Adrenal gland (tissue), 5 donors: ENCODE data around the gene NR2F1-AS1.

Source experiments
- POLR2A ChIP-seq, 2 donors: fragments of 450-650 bp; IDR thresholded peaks; one replicate each; pipeline ENCODE4 v1.6.1; 2017; ENCODE audit warnings: antibody characterized with exemption in 2 of 2, mild to moderate bottlenecking in 2 of 2, moderate library complexity in 1 of 2
- TF ChIP-seq, protein P1 (sequence below), 6 experiments: fragments of 450-650 bp in 4 of 6; fragments of 200-600 bp in 2 of 6; sonication (generic) in 1 of 6; IDR thresholded peaks; 1 replicate in 5 of 6; 2 replicates in 1 of 6; pipeline versions ENCODE4 v1.5.1 to v1.8.0; 2016 to 2021; ENCODE audit warnings: antibody characterized with exemption in 6 of 6, mild to moderate bottlenecking in 2 of 6, moderate library complexity in 1 of 6
- donor health status: DM: no; HTN: no; CAD: no.

DNA sequence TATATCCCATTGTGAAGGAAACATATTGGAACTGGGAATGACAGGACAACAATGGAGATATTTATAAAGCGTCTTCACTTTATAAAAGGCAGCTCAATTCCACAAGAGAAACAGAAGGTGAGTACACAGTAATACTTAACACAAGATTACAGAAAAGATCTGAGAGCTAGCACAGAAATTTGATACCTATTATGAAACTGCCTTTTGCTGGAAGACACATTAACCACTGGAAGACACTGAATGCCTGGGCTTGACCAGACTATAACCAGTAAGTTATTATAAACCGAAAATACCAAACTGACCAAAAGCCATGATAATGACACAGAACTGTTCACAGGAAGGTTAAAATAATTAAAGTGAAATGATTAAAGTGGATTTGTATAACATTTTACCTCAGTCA lies 195.4 kb downstream of the NR2F1-AS1 start:
- no peak for TF ChIP-seq POLR2A (IDR thresholded peaks at IDR 0.05)
- TF ChIP-seq, protein P1, sequence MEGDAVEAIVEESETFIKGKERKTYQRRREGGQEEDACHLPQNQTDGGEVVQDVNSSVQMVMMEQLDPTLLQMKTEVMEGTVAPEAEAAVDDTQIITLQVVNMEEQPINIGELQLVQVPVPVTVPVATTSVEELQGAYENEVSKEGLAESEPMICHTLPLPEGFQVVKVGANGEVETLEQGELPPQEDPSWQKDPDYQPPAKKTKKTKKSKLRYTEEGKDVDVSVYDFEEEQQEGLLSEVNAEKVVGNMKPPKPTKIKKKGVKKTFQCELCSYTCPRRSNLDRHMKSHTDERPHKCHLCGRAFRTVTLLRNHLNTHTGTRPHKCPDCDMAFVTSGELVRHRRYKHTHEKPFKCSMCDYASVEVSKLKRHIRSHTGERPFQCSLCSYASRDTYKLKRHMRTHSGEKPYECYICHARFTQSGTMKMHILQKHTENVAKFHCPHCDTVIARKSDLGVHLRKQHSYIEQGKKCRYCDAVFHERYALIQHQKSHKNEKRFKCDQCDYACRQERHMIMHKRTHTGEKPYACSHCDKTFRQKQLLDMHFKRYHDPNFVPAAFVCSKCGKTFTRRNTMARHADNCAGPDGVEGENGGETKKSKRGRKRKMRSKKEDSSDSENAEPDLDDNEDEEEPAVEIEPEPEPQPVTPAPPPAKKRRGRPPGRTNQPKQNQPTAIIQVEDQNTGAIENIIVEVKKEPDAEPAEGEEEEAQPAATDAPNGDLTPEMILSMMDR (IDR thresholded peaks at IDR 0.05) = no peak
